Measurements from ENCODE around the gene LRRC28. TPM values are rescaled to one million over a fixed set of nuclear protein-coding genes. Genes with fewer than 3 reads are reported as not detected.

Gene LRRC28
- total RNA-seq, 1 donor from 2014 or later = 24.9 TPM

DNA sequence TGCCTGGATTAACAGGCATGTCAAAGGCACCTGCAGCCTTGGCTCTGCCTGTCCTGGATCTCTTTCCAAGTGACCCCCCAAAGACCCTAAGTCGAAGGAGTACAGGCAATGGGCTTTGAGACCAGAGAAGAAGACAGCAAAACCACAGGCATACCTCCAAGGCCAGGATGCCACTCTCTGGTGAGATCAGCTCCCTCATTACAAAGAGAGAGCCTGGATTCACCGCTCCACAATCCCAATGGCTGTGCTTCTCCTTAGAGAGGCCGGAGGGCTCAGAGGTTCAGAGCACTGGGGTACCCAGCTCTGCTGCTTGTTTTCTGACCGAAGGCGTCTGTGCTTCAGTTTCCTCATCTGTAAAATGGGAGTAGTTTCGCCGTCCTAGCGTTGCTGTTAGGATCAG, 160.0 kb downstream of the LRRC28 start:
- DNase-seq (ENCODE audit: low spot score in 2 of 2) = no peak
- no peak for FAIRE-seq

DNA sequence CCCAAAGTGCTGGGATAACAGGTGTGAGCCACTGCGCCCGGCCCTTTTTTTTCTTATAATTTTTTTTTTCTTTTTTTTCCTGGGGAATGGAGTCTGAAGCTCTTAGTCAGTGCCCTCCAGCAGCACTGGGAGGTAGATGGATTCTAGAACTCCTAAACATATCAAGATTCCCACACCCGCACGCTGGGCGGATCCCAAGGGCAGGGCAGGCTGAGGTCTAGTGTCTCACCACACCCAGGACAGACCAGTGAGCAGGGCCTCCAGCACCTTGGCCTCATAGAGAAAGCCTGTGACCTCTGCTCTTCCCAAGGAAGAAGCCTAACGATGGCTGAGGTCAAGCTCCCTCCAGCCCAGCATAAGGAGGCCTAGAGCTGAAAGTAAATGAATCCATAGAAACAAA, 160.8 kb downstream of the LRRC28 start:
- no peak for FAIRE-seq
- no peak for DNase-seq (ENCODE audit: low spot score in 2 of 2)

DNA sequence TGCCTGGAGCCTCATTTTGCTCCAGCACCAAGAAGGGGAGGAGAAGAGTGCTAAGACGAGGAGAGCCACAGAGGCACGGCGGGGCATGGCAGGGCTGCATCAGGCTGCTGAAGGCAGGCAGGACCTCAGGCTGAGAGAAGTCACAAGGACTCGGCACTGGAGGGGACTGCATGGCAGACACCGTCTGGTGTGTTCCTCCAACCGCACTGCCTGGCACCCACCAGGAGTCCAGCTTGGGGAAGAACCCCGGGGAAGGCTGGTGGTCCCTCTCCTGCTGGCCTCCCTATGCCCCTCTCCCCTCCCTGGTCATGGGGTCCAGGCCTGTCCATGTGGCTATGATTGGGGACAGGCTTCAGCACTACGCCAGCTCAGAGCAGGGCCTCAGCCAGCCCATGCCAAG, 161.3 kb downstream of the LRRC28 start:
- no peak for FAIRE-seq
- no peak for DNase-seq (ENCODE audit: low spot score in 2 of 2)

DNA sequence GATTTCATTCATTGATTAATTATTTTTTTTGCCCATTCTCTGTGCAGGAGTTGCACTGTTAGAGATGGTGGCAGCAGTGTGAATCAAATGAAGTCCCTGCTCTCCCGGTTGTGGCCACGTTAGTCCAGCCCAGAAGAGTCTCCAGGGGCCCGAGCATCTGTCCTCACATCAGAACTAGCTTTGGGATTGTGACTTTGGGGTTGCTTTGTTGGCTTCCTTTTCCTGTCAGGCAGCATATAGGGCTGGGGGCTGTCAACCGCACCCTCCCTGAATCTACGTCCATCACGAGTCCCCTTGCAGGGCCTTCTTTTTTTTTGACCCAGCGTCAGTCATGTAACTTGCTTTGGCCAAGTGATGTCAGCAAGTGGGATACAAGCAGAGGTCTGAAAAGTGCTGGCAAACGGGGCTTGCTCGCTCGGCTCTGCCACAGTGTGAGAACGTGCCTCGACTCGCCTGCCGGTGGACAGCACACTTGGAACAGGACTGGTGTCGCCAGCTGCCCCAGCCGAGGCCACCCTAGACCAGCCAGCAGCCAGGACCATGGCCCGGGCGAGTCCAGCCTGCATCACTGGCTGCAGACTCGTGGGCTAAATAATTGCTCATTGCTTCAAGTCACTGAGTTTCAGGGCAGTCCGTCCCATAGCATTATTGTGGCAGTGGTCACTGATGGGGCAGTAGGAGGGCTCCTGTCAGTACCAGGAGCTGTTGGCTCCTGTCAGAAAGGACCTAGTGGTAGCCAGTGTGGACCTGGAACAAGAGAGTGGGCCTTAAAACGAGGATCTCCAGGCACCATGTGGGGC, 162.9 kb downstream of the LRRC28 start:
- FAIRE-seq (no peak), DNase-seq (ENCODE audit: low spot score in 2 of 2) (no peak)

DNA sequence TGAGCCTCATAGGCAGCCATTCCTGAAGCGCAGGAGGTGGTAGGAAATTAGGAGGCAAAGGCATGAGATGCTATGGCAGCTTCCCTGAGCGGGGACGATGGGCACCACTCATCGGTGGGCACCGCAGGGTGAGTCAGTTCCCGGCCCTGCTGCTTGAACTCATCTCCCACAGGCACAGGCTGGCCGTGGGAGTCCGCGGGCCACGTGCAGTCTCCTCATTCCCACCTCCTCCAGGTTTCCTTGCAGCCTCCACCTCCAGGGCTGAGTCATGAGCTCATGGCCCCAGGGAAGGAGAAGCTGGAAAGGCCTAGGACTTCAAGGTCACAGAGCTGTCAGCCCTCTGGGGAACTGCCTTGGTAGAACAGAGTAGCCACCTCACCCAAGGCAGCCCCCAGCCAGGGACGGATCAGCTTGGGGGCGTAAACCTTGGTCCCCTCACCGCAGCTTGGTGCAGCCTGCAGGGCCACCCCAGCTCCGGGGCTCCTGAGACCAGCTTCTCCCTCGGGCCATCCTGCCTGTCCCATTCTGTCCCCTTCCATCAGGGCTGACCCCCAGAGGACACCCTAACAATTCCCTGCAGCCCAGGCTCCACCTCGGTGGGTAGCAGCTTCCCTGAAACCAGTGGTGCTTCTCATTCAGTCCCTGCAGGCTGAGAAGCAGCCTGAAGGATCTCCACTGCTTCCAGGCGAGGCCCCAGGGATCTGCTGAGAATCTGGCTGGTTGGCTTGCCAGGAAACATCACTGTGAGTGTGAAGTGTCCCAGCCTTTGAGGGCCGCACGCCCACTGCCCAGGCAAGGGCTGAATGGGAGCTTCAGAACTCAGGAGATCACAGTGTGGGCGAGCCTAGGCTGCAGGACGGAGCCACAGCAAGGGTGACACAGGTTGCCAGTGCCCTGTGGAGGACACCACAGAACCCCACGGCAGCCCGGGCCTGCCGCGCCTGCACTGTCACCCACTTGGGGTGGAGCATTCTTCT, 163.8 kb downstream of the LRRC28 start:
- FAIRE-seq (no peak), DNase-seq (ENCODE audit: low spot score in 2 of 2) (peak in 1 of 2 donors; percentile 6)

DNA sequence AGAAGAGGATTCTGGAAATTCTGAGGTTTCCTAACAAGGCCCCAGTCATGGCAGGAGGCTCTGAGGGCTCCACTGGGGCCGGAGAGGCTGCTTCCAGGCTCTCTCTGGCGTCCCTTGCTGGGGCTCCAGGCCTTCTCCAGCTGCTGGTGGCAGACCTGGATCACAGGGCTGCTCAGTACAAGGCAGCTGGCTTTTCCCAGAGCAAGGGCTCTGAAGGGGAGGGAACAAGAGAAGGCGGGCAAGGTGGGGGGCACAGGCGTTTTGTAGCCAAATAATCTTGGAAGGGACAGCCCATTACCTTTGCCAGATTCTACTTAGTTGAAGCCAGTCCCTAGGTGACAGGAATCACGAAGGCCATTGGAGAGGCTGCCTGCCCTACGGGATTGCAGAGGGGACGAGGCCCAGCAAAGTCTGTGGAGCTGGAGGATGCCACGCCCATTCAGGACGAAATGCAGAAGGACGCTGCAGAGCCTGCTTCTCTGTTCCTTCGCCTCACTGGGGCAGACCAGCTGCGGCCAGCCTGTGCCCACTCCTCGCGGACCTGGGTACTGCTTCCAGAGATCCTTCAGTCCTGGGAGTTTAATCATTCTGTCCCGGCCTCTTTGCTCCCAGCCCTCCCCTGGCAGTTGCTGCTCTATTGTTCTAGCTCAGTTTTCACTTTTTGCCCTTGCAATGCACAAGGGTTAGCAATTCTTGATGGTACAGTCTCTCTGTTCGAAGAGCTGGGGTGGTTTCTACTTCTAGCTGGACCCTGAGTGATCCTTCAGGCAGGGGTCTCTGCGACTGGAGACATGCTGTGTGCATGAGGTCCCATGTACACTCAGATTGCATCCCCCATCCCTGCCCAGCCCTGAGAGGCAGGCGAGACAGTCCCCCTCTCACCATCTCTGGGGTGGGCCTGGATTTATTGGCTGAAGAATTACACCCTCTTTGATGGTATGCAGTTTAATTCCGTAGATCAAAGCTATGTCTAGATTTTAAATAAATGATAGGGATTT, 165.2 kb downstream of the LRRC28 start:
- FAIRE-seq (no peak), DNase-seq (ENCODE audit: low spot score in 2 of 2) (no peak)

DNA sequence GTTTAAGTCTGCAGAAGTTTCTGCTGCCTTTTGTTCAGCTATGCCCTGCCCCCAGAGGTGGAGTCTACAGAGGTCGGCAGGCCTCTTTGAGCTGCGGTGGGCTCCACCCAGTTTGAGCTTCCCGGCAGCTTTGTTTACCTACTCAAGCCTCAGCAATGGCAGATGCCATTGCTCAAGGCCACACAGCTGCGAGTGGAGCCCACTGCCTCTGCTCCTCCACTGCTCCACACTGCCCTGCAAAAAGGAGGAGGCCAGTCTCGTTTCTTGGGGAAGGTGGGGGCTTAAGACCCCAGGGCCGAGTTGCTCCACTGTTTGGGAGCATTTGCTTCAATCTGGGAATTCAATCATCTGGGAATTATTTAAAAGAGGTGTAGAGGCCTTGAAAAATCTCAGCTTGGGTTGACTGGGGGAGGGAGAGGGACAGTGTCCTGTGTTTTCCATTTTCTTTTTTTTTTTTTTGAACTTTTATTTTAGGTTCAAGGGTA, 169.9 kb downstream of the LRRC28 start:
- FAIRE-seq = no peak
- no peak for DNase-seq (ENCODE audit: low spot score in 2 of 2)

DNA sequence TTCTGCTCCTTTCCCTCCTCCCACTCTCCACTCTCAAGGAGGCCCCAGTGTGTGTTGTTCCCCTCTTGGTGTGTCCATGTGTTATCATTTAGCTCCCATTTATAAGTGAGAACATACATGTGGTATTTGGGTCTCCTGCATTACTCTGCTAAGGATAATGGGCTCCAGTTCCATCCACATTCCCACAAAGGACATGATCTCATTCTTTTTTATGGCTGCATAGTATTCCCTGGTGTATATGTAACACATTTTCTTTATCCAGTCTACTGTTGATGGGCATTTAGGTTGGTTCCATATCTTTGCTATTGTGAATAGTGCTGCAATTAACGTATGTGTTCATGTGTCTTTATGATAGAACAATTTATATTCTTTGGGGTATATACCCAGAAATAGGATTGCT, 170.5 kb downstream of the LRRC28 start:
- DNase-seq (ENCODE audit: low spot score in 2 of 2) = no peak
- no peak for FAIRE-seq

DNA sequence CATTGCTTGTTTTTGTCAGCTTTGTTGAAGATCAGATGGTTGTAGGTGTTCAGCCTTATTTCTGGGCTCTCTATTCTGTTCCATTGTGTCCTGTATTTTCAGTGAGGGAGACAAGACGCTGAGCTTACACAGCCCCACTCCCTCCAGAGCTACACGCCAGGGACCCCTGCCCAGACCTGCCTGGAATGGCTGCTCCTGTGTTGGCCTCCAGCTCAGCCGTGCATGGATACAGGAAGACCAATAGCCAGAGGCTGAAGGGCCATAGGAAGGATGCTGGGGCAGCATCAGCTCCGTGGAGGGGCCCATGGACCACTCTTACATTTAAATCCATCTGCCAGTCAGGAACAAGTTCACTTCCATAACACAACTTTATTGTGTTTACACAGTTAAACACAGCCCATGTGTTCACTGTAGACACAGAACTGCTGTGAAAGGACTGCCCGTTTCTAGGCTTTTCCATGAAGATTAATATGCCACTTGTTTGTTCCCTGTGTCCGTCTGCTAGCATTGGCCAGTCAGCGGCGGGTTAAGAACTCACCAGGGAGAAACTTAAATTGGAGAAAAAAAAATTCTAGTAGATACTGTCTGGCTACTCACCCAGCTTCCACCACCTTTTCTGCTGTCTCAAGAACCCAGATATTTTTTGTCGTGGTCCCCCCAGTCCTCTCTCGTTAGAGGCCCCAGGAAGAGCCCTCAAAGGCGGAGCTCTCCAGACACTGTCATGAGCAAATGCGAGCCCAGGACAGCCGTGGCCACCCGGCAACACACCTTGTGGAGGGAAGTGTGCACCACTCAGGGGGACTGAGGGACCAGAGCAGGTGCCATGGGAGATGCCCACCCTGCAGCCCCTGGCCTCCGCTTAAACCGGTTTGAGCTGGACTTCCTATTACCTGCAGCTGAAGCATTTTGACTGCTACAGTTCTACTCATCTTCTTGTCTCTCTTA, 172.2 kb downstream of the LRRC28 start:
- DNase-seq (ENCODE audit: low spot score in 2 of 2) (no peak), FAIRE-seq (no peak)

DNA sequence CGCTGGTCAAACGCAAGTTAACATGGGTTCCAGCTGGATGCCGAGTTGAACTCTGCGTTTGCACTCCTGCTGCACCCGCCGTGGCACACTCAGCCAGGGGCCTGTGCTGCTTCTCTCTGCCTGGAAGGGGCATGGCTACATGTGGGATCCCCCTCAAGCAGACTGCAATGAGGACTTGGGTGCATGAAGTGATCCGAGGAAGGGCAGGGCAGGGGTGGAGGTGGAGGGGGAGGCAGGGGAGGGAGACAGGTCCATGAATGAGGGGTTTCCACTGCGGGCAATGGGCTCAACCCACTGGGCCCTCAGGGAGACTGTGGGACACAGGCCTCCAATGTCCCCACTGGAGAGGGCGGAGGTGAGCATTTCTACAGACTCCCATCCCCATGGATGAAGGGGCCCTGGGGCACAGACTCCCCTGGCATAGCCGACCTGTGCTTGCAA, 172.9 kb downstream of the LRRC28 start:
- FAIRE-seq = no peak
- DNase-seq (ENCODE audit: low spot score in 2 of 2) = no peak

DNA sequence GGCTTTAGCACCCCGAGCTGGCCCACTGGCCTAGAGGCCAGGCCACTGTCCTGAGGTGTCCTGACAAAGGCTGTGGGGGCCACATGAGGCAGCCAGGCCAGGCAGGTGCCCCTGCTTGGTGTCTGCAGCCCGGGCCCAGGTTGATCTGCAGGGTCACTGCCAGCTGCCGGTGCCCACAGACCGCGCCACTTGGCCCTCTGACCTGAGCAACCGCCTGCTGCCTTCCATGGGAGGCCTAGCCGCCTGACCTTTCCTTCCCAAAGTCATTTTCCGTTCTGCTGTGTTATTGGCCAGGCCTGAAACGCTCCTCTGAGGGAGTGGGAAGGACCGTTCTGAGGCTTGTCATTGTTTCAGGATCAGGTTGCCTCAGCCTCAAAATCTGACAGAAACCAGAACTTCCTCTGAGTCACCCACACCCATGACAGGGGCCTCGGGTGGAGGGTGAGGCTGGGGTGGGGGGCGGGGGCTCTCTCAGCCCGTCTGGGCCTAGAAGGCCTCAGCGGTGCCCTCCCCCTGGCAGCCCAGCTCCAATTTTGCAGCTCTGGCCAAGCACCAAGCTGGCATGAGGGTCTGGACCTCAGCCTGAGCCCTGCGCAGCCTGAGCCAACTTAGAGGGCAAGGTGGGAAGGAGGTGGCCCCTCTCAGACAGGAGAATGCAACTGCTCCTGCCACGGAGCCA, 173.8 kb downstream of the LRRC28 start:
- DNase-seq (ENCODE audit: low spot score in 2 of 2) (peak in 1 of 2 donors; percentile 53), FAIRE-seq (no peak)

DNA sequence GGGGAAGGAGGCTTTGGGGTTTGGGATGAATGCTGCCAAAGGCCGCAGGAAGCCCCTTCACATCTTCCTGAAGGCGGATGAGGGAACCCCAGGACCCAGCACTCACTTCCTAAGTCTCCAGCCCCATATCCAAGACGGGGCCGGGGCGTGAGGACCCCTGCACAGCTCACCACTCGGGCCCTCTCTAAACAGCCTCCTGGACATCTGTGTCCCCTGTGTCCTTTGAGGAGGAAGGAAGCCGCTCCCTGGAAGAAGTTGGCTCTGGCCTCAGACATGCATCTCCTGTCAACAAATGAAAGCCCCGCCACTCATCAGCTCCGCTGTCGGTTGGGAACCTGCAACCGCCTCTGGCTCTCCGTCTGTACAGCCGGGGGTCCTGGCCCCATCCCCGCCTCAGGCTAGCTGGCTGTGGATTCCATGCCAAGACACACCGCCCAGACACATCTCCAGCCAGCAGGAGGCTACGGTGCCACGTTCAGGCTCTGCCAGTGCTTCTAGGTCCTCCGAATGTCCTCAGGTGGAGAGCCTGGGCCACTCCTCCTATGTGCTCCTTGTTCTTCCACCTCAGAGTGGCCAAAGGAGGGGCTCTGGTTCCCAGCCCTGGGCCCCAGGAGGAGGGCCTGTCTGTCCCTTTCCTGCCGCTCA, 174.5 kb downstream of the LRRC28 start:
- no peak for DNase-seq (ENCODE audit: low spot score in 2 of 2)

DNA sequence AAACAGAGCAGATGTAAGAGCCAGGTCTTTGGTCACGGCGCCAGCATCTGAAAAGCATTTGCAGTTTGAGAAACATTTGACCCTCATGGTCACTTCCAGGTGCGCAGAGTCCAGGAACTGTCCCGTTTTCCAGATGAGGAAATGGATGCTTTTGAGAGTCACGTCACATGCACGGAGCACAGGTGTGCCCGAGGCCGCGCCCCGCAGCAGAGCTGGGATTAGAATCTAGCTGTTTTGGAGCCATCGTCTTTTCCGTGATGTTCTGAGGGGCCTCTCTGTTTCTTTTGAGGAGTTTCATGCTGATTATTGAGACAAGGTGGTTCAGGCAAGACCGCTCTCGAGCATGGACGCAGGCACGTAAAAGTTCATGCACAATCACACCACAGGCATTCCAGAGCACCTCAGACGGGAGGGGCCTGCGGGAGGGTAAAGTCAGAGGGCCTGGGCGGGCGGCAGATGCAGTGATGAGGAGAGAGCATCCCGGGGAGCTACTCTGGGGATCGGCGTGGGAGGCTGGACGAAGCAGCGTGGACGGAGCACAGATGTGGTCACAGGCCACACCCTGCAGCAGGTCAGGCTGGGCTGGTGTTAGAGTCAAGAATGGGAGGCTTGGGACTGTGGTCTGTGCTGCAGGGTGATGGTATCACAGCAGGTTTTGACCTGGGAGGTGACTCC, 175.3 kb downstream of the LRRC28 start:
- no peak for FAIRE-seq
- DNase-seq (ENCODE audit: low spot score in 2 of 2) = no peak

More for the DNA sequence above, 174.5 kb downstream of the LRRC28 start:
- FAIRE-seq = no peak

DNA sequence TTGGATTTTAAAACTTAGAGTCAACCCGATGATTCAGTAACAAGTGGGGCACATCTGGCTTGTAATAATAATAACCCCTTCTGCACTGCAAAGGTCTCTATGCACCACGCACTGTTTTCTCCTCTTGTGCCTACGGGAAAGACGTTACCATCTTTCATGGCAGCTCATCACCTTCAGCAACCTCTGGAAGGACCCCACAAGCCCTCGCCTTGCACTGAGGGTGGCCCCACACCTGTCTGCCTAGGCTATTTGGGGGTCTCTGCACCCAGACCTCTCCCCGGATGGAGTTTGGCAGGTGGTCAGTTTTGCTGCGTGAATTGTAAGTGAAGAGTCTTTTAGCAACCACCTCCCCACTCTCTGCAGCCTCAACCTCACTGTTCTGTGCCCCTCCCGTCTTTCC, 175.9 kb downstream of the LRRC28 start:
- DNase-seq (ENCODE audit: low spot score in 2 of 2) (no peak), FAIRE-seq (no peak)

DNA sequence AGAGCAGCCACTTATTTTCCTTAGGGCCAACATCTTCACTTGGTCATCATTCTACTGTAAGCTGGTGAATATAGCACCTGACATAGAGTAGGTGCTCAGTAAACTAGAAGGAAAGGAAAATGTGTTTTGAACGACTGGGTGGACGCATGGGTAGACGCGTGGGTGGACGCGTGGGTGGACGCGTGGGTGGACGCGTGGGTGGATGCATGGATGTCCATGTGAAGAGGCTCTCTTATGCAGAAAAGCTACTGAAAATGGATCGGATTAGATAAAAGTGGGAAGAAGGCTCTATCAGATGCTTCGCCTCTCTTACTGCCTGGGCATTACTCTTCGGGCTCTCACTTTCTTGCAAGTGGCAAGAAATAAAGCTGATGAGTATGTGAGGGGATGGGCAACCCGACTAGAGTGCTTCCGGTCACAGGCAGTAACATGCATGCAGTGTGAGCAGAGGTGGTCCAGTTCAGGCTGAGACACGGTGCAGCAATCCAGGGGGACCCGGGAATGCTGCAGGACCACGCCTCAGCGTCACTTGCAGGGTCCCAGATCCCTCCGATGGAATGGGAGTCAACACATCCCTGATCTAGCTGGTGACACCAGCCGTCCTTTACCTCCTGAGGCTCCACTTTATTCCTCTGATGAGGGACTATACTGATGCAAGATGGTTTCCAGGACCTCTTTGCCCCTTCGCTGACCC, 176.5 kb downstream of the LRRC28 start:
- no peak for DNase-seq (ENCODE audit: low spot score in 2 of 2)
- no peak for FAIRE-seq

DNA sequence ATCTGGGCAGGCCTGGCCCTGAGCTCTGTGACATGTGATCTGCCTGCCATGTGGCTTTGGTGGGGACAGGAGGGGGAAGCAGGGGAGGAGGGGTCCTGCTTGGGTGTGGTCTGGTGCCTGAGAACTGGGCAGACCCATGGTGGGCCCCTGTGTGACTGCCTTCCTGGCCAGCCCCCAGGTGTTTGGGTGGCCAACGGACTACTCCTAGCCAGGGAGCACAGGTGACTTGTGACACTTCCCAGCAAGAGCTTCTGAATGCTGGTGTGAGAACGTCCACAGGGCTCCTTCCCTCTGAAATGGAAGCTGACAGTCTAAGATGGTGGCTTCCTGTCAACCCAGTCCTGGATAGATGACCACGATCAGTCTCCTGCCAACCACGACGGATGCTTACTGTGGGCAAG, 178.4 kb downstream of the LRRC28 start:
- FAIRE-seq = no peak
- no peak for DNase-seq (ENCODE audit: low spot score in 2 of 2)
